Stomach (tissue), 9 donors: ENCODE measurements around the gene ZNF135. TPM values are rescaled to one million over a fixed set of nuclear protein-coding genes. Genes with fewer than 3 reads are reported as not detected.

ENCODE experiments used
- DNase-seq, 2 donors: peaks; one replicate each; pipeline versions ENCODE4 v3.0.0 to v3.0.0-alpha.2; 2013 to 2019
- H3K27ac ChIP-seq, 5 donors: fragments of 200-600 bp in 4 of 5; sonication (generic) in 4 of 5; one replicate each; pipeline ENCODE4 v1.5.1; 2013 to 2019; ENCODE audit warnings: mild to moderate bottlenecking in 1 of 5, moderate library complexity in 1 of 5
- H3K27me3 ChIP-seq, 3 donors: fragments of 200-600 bp; sonication (generic); one replicate each; pipeline ENCODE4 v1.5.1; 2017 to 2019; ENCODE audit warnings: mixed run types in 1 of 3
- H3K36me3 ChIP-seq, 4 donors: fragments of 200-600 bp; sonication (generic); 1 replicate in 3 of 4; 2 replicates in 1 of 4; pipeline ENCODE4 v1.5.1; 2016 to 2019
- H3K4me1 ChIP-seq, 4 donors: fragments of 200-600 bp; sonication (generic); one replicate each; pipeline ENCODE4 v1.5.1; 2016 to 2019
- H3K4me3 ChIP-seq, 4 donors: fragments of 200-600 bp; sonication (generic) in 3 of 4; one replicate each; pipeline ENCODE4 v1.5.1; 2016 to 2019; ENCODE audit warnings: mild to moderate bottlenecking in 1 of 4
- H3K9me3 ChIP-seq, 4 donors: fragments of 200-600 bp; sonication (generic); one replicate each; pipeline ENCODE4 v1.5.1; 2016 to 2019
- EP300 ChIP-seq: sonication (generic); formaldehyde crosslinking; IDR thresholded peaks from one replicate; pipeline ENCODE4 v1.6.1; 2017; ENCODE audit warnings: antibody characterized with exemption
- POLR2A ChIP-seq, 4 donors: fragments of 450-650 bp; IDR thresholded peaks; one replicate each; pipeline ENCODE4 v1.6.1; 2016; ENCODE audit warnings: antibody characterized with exemption in 4 of 4, control low read depth in 2 of 4, mild to moderate bottlenecking in 1 of 4, moderate library complexity in 1 of 4
- POLR2AphosphoS5 ChIP-seq, 3 donors: sonication (generic); formaldehyde crosslinking; IDR thresholded peaks; one replicate each; pipeline ENCODE4 v1.6.1; 2016; ENCODE audit warnings: antibody characterized with exemption in 3 of 3
- WGBS, 5 donors: extraction: QIAGEN DNeasy Blood & Tissue Kit in 3 of 5; methylation state at CpG; one replicate each; pipeline versions ENCODE4 v1.1.5 to v1.1.7; 2013 to 2018; 5-methylcytosine and 5-hydroxymethylcytosine counted together
- intact Hi-C: fragments of 100-400 bp; cut with DNase I; formaldehyde crosslinking; loops from one replicate; pipeline ENCODE4 v1.15.1; 2023; ENCODE audit warnings: low total_unique reads
- polyA plus RNA-seq, 3 donors: library from polyadenylated mRNA; stranded (reverse); fragments of 200-250 nt; gene quantifications; one replicate each; pipeline ENCODE4 v1.2.3, GENCODE V29; 2013
- total RNA-seq, 5 donors: library from RNA; depleted of rRNA; stranded (reverse); fragments of >200 nt; gene quantifications; one replicate each; pipeline versions ENCODE4 v1.1.0 to v1.2.3, GENCODE V29; 2014 to 2016
- TF ChIP-seq, protein P1 (sequence below), 7 experiments: fragments of 450-650 bp in 4 of 7; fragments of 200-600 bp in 3 of 7; sonication (generic) in 3 of 7; IDR thresholded peaks; one replicate each; pipeline ENCODE4 v1.5.1; 2016 to 2019; ENCODE audit warnings: antibody characterized with exemption in 7 of 7, control low read depth in 2 of 7, mild to moderate bottlenecking in 1 of 7
- donor health status: healthy with polysubstance abuse.
- donor health status: Bipolar disorder and iron deficiency.
- donor health status: healthy.

The ZNF135 gene
- total and polyA plus RNA-seq, 8 donors = 1.6 to 16.3 (median 4.9) TPM; not detected in 1

DNA sequence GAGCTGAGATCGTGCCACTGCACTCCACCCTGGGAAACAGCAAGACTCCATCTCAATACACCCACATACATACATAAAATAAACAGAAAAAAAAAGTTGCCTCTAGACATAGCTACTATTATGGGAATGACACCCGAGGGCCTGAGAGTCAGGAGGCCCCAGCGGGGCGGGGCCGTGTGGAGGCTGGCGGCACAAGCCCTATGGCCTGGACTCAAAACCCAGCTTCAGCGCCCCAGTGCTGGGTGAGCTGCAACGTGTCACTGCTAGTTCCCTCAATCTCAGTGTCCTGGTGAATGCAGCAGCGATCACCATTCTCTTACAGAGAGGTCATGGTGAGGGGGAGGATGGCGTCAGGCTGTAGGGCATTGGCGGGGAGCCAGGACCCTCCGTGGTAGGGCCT is 34.4 kb upstream of the ZNF135 start:
- DNase-seq = no peak
- peaks cover 0 to 84% (median 56%) of the 10 kb centered on the region in 4 donors for H3K9me3 ChIP-seq

DNA sequence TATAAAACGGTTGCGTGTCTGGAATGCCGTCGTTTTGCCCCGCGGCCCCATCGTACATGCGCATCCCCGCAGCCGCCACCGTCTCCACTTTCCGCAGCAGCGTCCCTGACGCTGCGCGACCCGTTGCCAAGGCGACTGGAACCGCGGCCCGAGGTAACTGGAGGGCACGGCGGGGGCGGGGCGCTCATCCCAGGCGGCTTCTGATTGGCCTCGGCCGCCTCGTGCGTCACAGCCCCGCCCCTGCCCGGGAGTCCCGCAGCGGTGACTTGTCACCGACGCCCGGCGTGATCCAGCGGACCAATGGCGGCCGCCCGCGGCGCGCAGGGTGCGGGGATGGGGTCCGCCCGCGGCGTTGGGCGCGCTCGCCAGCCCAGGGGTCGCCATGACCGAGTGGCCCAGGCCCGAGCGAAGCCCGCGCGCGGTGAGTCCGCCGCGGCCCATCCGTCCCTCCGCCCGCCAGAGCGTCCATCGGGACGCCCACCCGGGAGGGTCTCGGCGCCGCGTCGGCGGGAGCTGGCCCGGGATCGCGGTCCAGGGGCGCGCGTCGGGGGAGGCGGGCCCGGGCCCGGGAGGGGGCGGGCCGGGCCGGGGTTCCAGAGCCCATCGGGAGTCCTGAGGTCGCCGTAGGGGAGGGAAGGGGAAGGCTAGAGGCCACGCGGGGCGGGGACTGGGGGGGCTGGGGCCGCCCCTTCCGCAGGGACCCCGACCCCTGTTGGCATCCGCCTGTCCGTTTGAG is 25.2 kb upstream of the ZNF135 start, which contains the start of gene ZSCAN1:
Gene ZSCAN1 (plus strand): TSS at position 285 of the 736 bp plus-strand sequence. CDS start 3,812 bp downstream, outside the sequence.
- Histone ChIP-seq H3K9me3 (peaks cover 10 to 95% (median 89%) of the 10 kb centered on the region in 4 donors), H3K27me3 (peaks cover 15 to 62% (median 16%) of the 10 kb centered on the region in 3 donors), H3K4me1 (peaks cover 0 to 5% (median 0%) of the 10 kb centered on the region in 4 donors), H3K27ac (peak within 1 kb of the TSS in 2 of 5 donors; percentile 54 to 72), H3K36me3 (no peaks in the 10 kb centered on the region), H3K4me3 (peak within 1 kb of the TSS; percentile 24 to 44 (median 38))
- WGBS, 5 donors = 7 to 13% (median 9%) methylated on average over 26 to 100 of the region's 101 CpGs
- TF ChIP-seq EP300 (no peak), POLR2A (IDR thresholded peaks at IDR 0.05) (no peak), POLR2AphosphoS5 (IDR thresholded peaks at IDR 0.05) (no peak)
- TF ChIP-seq, protein P1, sequence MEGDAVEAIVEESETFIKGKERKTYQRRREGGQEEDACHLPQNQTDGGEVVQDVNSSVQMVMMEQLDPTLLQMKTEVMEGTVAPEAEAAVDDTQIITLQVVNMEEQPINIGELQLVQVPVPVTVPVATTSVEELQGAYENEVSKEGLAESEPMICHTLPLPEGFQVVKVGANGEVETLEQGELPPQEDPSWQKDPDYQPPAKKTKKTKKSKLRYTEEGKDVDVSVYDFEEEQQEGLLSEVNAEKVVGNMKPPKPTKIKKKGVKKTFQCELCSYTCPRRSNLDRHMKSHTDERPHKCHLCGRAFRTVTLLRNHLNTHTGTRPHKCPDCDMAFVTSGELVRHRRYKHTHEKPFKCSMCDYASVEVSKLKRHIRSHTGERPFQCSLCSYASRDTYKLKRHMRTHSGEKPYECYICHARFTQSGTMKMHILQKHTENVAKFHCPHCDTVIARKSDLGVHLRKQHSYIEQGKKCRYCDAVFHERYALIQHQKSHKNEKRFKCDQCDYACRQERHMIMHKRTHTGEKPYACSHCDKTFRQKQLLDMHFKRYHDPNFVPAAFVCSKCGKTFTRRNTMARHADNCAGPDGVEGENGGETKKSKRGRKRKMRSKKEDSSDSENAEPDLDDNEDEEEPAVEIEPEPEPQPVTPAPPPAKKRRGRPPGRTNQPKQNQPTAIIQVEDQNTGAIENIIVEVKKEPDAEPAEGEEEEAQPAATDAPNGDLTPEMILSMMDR (IDR thresholded peaks at IDR 0.05) = no peak
- peak; percentile 40 to 98 for DNase-seq
- intact Hi-C loops = no loop called here

More for the DNA sequence above, 34.4 kb upstream of the ZNF135 start:
- no peaks in the 10 kb centered on the region for H3K27me3 ChIP-seq
- TF ChIP-seq, protein P1 (IDR thresholded peaks at IDR 0.05) = no peak
- TF ChIP-seq POLR2AphosphoS5 (IDR thresholded peaks at IDR 0.05) (no peak), POLR2A (IDR thresholded peaks at IDR 0.05) (no peak), EP300 (no peak)
- H3K4me1 ChIP-seq = no peaks in the 10 kb centered on the region
- intact Hi-C loops = no loop called here
- no peak overlapping the region for H3K4me3 ChIP-seq
- no peaks in the 10 kb centered on the region for H3K36me3 ChIP-seq
- H3K27ac ChIP-seq = no peak overlapping the region
- WGBS, 5 donors = 88 to 95% (median 91%) methylated on average over 10 to 12 of the region's 12 CpGs

DNA sequence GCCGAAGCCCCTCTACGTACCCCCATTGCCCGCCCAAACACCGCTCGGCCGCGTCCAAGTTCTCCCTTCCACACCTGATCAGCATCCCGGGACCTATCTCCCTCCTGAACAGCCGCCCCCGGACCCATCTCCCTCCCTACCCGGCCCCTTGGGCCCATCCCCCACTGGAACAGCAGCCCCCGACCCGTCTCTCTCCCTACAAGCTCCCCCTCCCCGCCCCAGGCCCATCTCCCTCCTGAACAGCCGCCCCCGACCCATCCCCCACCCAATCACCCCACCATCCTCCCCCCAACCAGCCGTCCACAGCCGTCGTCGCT is 24.6 kb upstream of the ZNF135 start:
- intact Hi-C loops = no loop called here
- Histone ChIP-seq H3K27me3 (peaks cover 15 to 66% (median 16%) of the 10 kb centered on the region in 3 donors), H3K4me1 (peaks cover 0 to 5% (median 0%) of the 10 kb centered on the region in 4 donors), H3K9me3 (peaks cover 10 to 95% (median 89%) of the 10 kb centered on the region in 4 donors), H3K36me3 (no peaks in the 10 kb centered on the region), H3K27ac (peak overlapping the region in 2 of 5 donors; percentile 54 to 72), H3K4me3 (peak overlapping the region; percentile 24 to 44 (median 38))
- peak in 1 of 2 donors; percentile 45 for DNase-seq
- TF ChIP-seq, protein P1 (IDR thresholded peaks at IDR 0.05) = no peak
- no peak for TF ChIP-seq POLR2A (IDR thresholded peaks at IDR 0.05)
- no peak for TF ChIP-seq POLR2AphosphoS5 (IDR thresholded peaks at IDR 0.05)
- TF ChIP-seq EP300 = no peak
- WGBS, 5 donors = 6 to 13% (median 7%) methylated on average over 15 to 20 of the region's 20 CpGs

DNA sequence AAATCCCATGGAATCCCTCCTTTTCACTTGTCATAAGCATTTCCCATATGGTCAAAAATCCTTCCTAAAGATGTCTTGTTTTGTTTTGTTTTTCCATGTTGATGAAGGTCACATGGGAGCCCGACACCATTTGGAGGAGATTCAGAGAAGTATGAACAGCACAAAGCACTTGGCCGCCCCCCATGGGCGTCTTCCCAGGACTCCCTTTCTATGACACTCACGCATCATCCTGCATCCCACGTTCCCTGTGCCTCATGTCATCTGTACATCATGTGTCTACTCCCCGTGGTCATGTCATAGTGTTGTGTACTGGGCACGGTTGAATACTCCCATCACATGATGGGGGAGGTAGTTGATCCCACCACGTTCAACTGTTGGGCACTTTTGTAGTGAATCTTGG is 23.2 kb upstream of the ZNF135 start:
- no peak for DNase-seq
- Histone ChIP-seq H3K36me3 (peaks cover 0 to 2% (median 0%) of the 10 kb centered on the region in 4 donors), H3K4me3 (no peak overlapping the region), H3K4me1 (peaks cover 0 to 5% (median 0%) of the 10 kb centered on the region in 4 donors), H3K27ac (no peak overlapping the region), H3K9me3 (peaks cover 8 to 97% (median 91%) of the 10 kb centered on the region in 4 donors), H3K27me3 (peaks cover 15 to 66% (median 16%) of the 10 kb centered on the region in 3 donors)
- TF ChIP-seq, protein P1 (IDR thresholded peaks at IDR 0.05) = no peak
- no peak for TF ChIP-seq POLR2AphosphoS5 (IDR thresholded peaks at IDR 0.05)
- intact Hi-C loops = no loop called here
- 74 to 78% (median 74%) methylated on average over 8 of the region's 8 CpGs for WGBS, 5 donors
